ENCODE data around the gene ZMYM3.

The ZMYM3 gene

GRCh38 chrX:71252221-71252620 lies 1.7 kb downstream of the ZMYM3 start:
- DNase-seq = no peak

- DNase-seq = no peak
Measured at GRCh38 chrX:71251466-71251973, 2.4 kb downstream of the ZMYM3 start.

GRCh38 chrX:71250841-71251240 lies 3.1 kb downstream of the ZMYM3 start:
- DNase-seq = no peak

GRCh38 chrX:71245159-71245558 lies 8.8 kb downstream of the ZMYM3 start:
- no peak for DNase-seq

GRCh38 chrX:71244359-71245128 lies 9.4 kb downstream of the ZMYM3 start:
- no peak for DNase-seq

GRCh38 chrX:71241301-71241700 lies 12.6 kb downstream of the ZMYM3 start:
- DNase-seq = no peak

- DNase-seq = no peak
Measured at GRCh38 chrX:71239781-71240180, 14.2 kb downstream of the ZMYM3 start.

GRCh38 chrX:71236836-71237235 lies 17.1 kb downstream of the ZMYM3 start:
- DNase-seq = no peak

GRCh38 chrX:71235482-71235881 lies 18.5 kb downstream of the ZMYM3 start:
- no peak for DNase-seq

GRCh38 chrX:71228063-71228642 lies 25.8 kb downstream of the ZMYM3 start:
- DNase-seq = no peak

GRCh38 chrX:71227370-71228062 lies 26.4 kb downstream of the ZMYM3 start:
- no peak for DNase-seq

GRCh38 chrX:71225676-71226075 lies 28.3 kb downstream of the ZMYM3 start:
- no peak for DNase-seq

- DNase-seq = no peak
Measured at GRCh38 chrX:71225009-71225408, 28.9 kb downstream of the ZMYM3 start.

- no peak for DNase-seq
Measured at GRCh38 chrX:71224098-71224708, 29.7 kb downstream of the ZMYM3 start.

- DNase-seq = no peak
Measured at GRCh38 chrX:71222929-71223328, 31.0 kb downstream of the ZMYM3 start, which contains the start of gene GJB1. Gene GJB1 (plus strand): TSS chrX:71223224. CDS start chrX:71223708, 484 bp downstream.

GRCh38 chrX:71221145-71221544 lies 32.8 kb downstream of the ZMYM3 start:
- no peak for DNase-seq

- DNase-seq = no peak
Measured at GRCh38 chrX:71217298-71217697, 36.6 kb downstream of the ZMYM3 start.

GRCh38 chrX:71216485-71216884 lies 37.5 kb downstream of the ZMYM3 start:
- peak; percentile 56 for DNase-seq

- no peak for DNase-seq
Measured at GRCh38 chrX:71215338-71215912, 38.5 kb downstream of the ZMYM3 start.

- DNase-seq = no peak
Measured at GRCh38 chrX:71214604-71215337, 39.2 kb downstream of the ZMYM3 start.

- DNase-seq = no peak
Measured at GRCh38 chrX:71214152-71214551, 39.8 kb downstream of the ZMYM3 start.

GRCh38 chrX:71212536-71212935 lies 41.4 kb downstream of the ZMYM3 start:
- no peak for DNase-seq
